ENCODE measurements around the gene FANCD2. TPM values are rescaled to one million over a fixed set of nuclear protein-coding genes. Genes with fewer than 3 reads are reported as not detected.

Gene FANCD2
- total and polyA plus RNA-seq, 2 experiments from 2014 or later = 3.8 to 6.1 TPM

DNA sequence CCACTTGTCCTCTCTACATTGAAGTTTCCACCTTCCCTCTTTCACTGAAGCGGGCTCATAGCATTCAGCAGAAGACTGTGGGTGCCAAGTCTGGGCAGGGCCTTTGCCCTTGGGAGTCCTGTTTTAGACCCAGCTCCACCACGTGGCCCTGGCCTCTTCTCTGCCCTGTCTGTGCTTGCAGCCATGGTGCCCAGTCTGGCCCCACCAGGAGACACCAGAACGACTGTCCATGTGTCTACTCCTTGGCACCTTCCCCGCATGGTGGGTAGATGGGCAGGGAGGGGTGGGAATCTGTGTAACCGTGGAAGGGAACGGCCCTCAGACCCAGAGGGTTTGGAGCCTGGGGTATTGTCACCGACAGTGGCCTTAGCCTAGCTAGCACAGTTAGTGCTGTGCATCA, 21.7 kb upstream of the FANCD2 start:
- no peak overlapping the region for H2AFZ ChIP-seq
- no peak overlapping the region for H3K9ac ChIP-seq
- H3F3A ChIP-seq (ENCODE audit: insufficient read depth) = no peaks in the 10 kb centered on the region
- H3K4me2 ChIP-seq (ENCODE audit: unreplicated experiment) = no peak overlapping the region
- 0 out of 2 replicates have a peak, but pooled peaks cover 4% of the 10 kb centered on the region for H3K4me1 ChIP-seq (ENCODE audit: insufficient read depth)
- WGBS, 2 experiments (ENCODE audit: low coverage in 1 of 2, low lambda C conversion rate in 2 of 2, missing lambda C conversion rate in 2 of 2) = 96% methylated on average over 7 of the region's 7 CpGs
- no peak overlapping the region for H3K27ac ChIP-seq
- in situ Hi-C loops (cut with MboI) = no loop called here
- no peaks in the 10 kb centered on the region for H4K20me1 ChIP-seq (ENCODE audit: insufficient read depth)
- H3K9me3 ChIP-seq (ENCODE audit: low read depth) = no peaks in the 10 kb centered on the region
- H3K4me3 ChIP-seq = no peak overlapping the region
- TF ChIP-seq EZH2phosphoT487 (IDR thresholded peaks at IDR 0.05; ENCODE audit: insufficient read depth, low read depth) = no peak
- TF ChIP-seq EZH2 (IDR thresholded peaks at IDR 0.05; ENCODE audit: insufficient read depth, poor library complexity, severe bottlenecking) = no peak
- H3K79me2 ChIP-seq (ENCODE audit: insufficient read depth) = no peaks in the 10 kb centered on the region
- H3K9me2 ChIP-seq (ENCODE audit: insufficient read depth) = no peaks in the 10 kb centered on the region
- DNase-seq = no peak
- H3K36me3 ChIP-seq (ENCODE audit: low read depth) = peaks cover 7% of the 10 kb centered on the region; the same call in 1 of the 2 replicates
- no peaks in the 10 kb centered on the region for H3K27me3 ChIP-seq (replicated peaks; ENCODE audit: insufficient read depth)

GRCh38 chr3:10004960-10005564, 21.2 kb upstream of the FANCD2 start:
- Histone ChIP-seq H4K20me1 (ENCODE audit: insufficient read depth) (no peaks in the 10 kb centered on the region), H3K9me3 (ENCODE audit: low read depth) (no peaks in the 10 kb centered on the region), H3K4me2 (ENCODE audit: unreplicated experiment) (no peak overlapping the region), H3K4me1 (ENCODE audit: insufficient read depth) (0 out of 2 replicates have a peak, but pooled peaks cover 5% of the 10 kb centered on the region), H3K36me3 (ENCODE audit: low read depth) (0 out of 2 replicates have a peak, but pooled peaks cover 2% of the 10 kb centered on the region), H3K27me3 (replicated peaks; ENCODE audit: insufficient read depth) (no peaks in the 10 kb centered on the region), H3K4me3 (no peak overlapping the region), H3K9me2 (ENCODE audit: insufficient read depth) (no peaks in the 10 kb centered on the region), H3K79me2 (ENCODE audit: insufficient read depth) (no peaks in the 10 kb centered on the region), H3K27ac (no peak overlapping the region), H2AFZ (no peak overlapping the region), H3F3A (ENCODE audit: insufficient read depth) (no peaks in the 10 kb centered on the region), H3K9ac (no peak overlapping the region)
- in situ Hi-C loops (cut with MboI) = no loop called here
- DNase-seq = no peak
- 93 to 97% methylated on average over 5 of the region's 5 CpGs for WGBS, 2 experiments (ENCODE audit: low coverage in 1 of 2, low lambda C conversion rate in 2 of 2, missing lambda C conversion rate in 2 of 2)
- TF ChIP-seq EZH2 (IDR thresholded peaks at IDR 0.05; ENCODE audit: insufficient read depth, poor library complexity, severe bottlenecking) (no peak), EZH2phosphoT487 (IDR thresholded peaks at IDR 0.05; ENCODE audit: insufficient read depth, low read depth) (no peak)

- no peaks in the 10 kb centered on the region for H3F3A ChIP-seq (ENCODE audit: insufficient read depth)
- H3K9me3 ChIP-seq (ENCODE audit: low read depth) = no peaks in the 10 kb centered on the region
- no peak for DNase-seq
- H3K4me1 ChIP-seq (ENCODE audit: insufficient read depth) = peaks cover 9% of the 10 kb centered on the region
- WGBS, 2 experiments (ENCODE audit: low coverage in 1 of 2, low lambda C conversion rate in 2 of 2, missing lambda C conversion rate in 2 of 2) = 76 to 77% methylated on average over 10 of the region's 10 CpGs
- no peak overlapping the region for H3K4me3 ChIP-seq
- H3K36me3 ChIP-seq (ENCODE audit: low read depth) = no peaks in the 10 kb centered on the region
- no peak overlapping the region for H3K9ac ChIP-seq
- H3K79me2 ChIP-seq (ENCODE audit: insufficient read depth) = no peaks in the 10 kb centered on the region
- H2AFZ ChIP-seq = no peak overlapping the region
- H3K4me2 ChIP-seq (ENCODE audit: unreplicated experiment) = no peak overlapping the region
- H4K20me1 ChIP-seq (ENCODE audit: insufficient read depth) = no peaks in the 10 kb centered on the region
- no peaks in the 10 kb centered on the region for H3K9me2 ChIP-seq (ENCODE audit: insufficient read depth)
- no peak overlapping the region for H3K27ac ChIP-seq
- TF ChIP-seq EZH2phosphoT487 (IDR thresholded peaks at IDR 0.05; ENCODE audit: insufficient read depth, low read depth) (no peak), EZH2 (IDR thresholded peaks at IDR 0.05; ENCODE audit: insufficient read depth, poor library complexity, severe bottlenecking) (no peak)
- no peaks in the 10 kb centered on the region for H3K27me3 ChIP-seq (replicated peaks; ENCODE audit: insufficient read depth)
- in situ Hi-C loops (cut with MboI) = no loop called here
These were observed 20.0 kb upstream of the FANCD2 start for GRCh38 chr3:10006048-10006761.

DNA sequence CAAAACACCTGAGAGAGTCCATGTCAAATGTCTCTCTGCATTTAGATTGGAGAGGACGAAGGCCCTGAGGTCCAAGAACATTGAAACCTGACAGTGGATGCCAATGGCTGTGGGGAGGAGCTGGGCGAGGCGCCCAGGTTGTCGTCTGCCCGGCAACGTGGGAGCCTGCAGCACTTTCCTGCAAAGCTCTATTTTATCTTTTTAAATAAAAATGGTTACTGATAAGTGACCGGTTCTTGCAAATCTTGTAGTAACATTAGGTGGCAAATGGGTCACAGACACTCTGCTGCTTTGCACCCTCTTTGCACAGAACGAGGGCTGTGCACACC, 19.5 kb upstream of the FANCD2 start:
- no peak overlapping the region for H2AFZ ChIP-seq
- no peaks in the 10 kb centered on the region for H3K79me2 ChIP-seq (ENCODE audit: insufficient read depth)
- H3K4me3 ChIP-seq = no peak overlapping the region
- H3K9me2 ChIP-seq (ENCODE audit: insufficient read depth) = no peaks in the 10 kb centered on the region
- no peaks in the 10 kb centered on the region for H3K9me3 ChIP-seq (ENCODE audit: low read depth)
- in situ Hi-C loops (cut with MboI) = no loop called here
- H3K4me2 ChIP-seq (ENCODE audit: unreplicated experiment) = no peak overlapping the region
- no peaks in the 10 kb centered on the region for H4K20me1 ChIP-seq (ENCODE audit: insufficient read depth)
- H3F3A ChIP-seq (ENCODE audit: insufficient read depth) = no peaks in the 10 kb centered on the region
- no peak overlapping the region for H3K27ac ChIP-seq
- H3K36me3 ChIP-seq (ENCODE audit: low read depth) = no peaks in the 10 kb centered on the region
- no peak for DNase-seq
- peaks cover 9% of the 10 kb centered on the region for H3K4me1 ChIP-seq (ENCODE audit: insufficient read depth)
- H3K27me3 ChIP-seq (replicated peaks; ENCODE audit: insufficient read depth) = no peaks in the 10 kb centered on the region
- no peak overlapping the region for H3K9ac ChIP-seq
- 60 to 62% methylated on average over 8 of the region's 8 CpGs for WGBS, 2 experiments (ENCODE audit: low coverage in 1 of 2, low lambda C conversion rate in 2 of 2, missing lambda C conversion rate in 2 of 2)
- TF ChIP-seq EZH2phosphoT487 (IDR thresholded peaks at IDR 0.05; ENCODE audit: insufficient read depth, low read depth) (no peak), EZH2 (IDR thresholded peaks at IDR 0.05; ENCODE audit: insufficient read depth, poor library complexity, severe bottlenecking) (no peak)

Data from GM23248 (cell line).